Spleen (tissue), 11 donors: ENCODE results near the gene KCTD13. TPM values are rescaled to one million over a fixed set of nuclear protein-coding genes. Genes with fewer than 3 reads are reported as not detected.
"Not testable (repeated sequence)": the region's sequence is repeated elsewhere in the genome, so short reads cannot be mapped to it uniquely, and the experiment has no call there.

ENCODE experiments used
- DNase-seq: peaks from one replicate; pipeline ENCODE4 v3.0.0-alpha.2; 2020
- H3K27ac ChIP-seq, 8 donors: fragments of 200-600 bp; sonication (generic) in 7 of 8; 1 replicate in 4 of 8; 2 replicates in 4 of 8; pipeline versions ENCODE4 v1.5.0 to v1.8.0; 2016 to 2021; ENCODE audit warnings: inconsistent platforms in 4 of 8, mild to moderate bottlenecking in 4 of 8, moderate library complexity in 1 of 8
- H3K27me3 ChIP-seq, 7 donors: fragments of 200-600 bp; sonication (generic) in 6 of 7; replicated peaks in 1 of 7; 1 replicate in 4 of 7; 2 replicates in 3 of 7; pipeline versions ENCODE4 v1.5.0 to v1.8.0; 2016 to 2021; ENCODE audit warnings: inconsistent platforms in 3 of 7, mild to moderate bottlenecking in 1 of 7
- H3K36me3 ChIP-seq, 6 donors: fragments of 200-600 bp; sonication (generic) in 5 of 6; 1 replicate in 4 of 6; 2 replicates in 2 of 6; pipeline versions ENCODE4 v1.5.0 to v1.8.0; 2016 to 2021; ENCODE audit warnings: inconsistent platforms in 2 of 6
- H3K4me1 ChIP-seq, 6 donors: fragments of 200-600 bp; sonication (generic) in 5 of 6; 1 replicate in 3 of 6; 2 replicates in 3 of 6; pipeline versions ENCODE4 v1.5.0 to v1.8.0; 2016 to 2021; ENCODE audit warnings: inconsistent platforms in 3 of 6
- H3K4me3 ChIP-seq, 8 donors: fragments of 200-600 bp; sonication (generic) in 7 of 8; 1 replicate in 4 of 8; 2 replicates in 4 of 8; pipeline versions ENCODE4 v1.5.0 to v1.8.0; 2016 to 2021; ENCODE audit warnings: inconsistent platforms in 4 of 8, mild to moderate bottlenecking in 4 of 8, moderate library complexity in 2 of 8
- H3K9me3 ChIP-seq, 8 donors: fragments of 200-600 bp; sonication (generic) in 7 of 8; 1 replicate in 4 of 8; 2 replicates in 4 of 8; pipeline versions ENCODE4 v1.5.0 to v1.8.0; 2016 to 2021; ENCODE audit warnings: inconsistent platforms in 4 of 8
- CTCF ChIP-seq, 11 experiments: fragments of 200-600 bp in 7 of 11; fragments of 450-650 bp in 4 of 11; sonication (generic) in 4 of 11; IDR thresholded peaks in 8 of 11; conservative IDR thresholded peaks in 3 of 11; 1 replicate in 7 of 11; 2 replicates in 4 of 11; pipeline versions ENCODE4 v1.4.0 to v1.8.0; 2016 to 2021; ENCODE audit warnings: antibody characterized with exemption in 11 of 11, inconsistent platforms in 4 of 11, mild to moderate bottlenecking in 1 of 11
- POLR2A ChIP-seq, 3 donors: fragments of 450-650 bp; IDR thresholded peaks; one replicate each; pipeline ENCODE4 v1.5.1; 2017; ENCODE audit warnings: antibody characterized with exemption in 3 of 3, mild to moderate bottlenecking in 1 of 3
- POLR2AphosphoS5 ChIP-seq, 3 donors: sonication (generic); formaldehyde crosslinking; IDR thresholded peaks; one replicate each; pipeline ENCODE4 v1.5.1; 2017; ENCODE audit warnings: antibody characterized with exemption in 3 of 3
- whole genome bisulfite sequencing, 5 donors: extraction: QIAGEN DNeasy Blood & Tissue Kit in 3 of 5; methylation state at CpG; one replicate each; pipeline versions ENCODE4 v1.1.5 to v1.1.7; 2013 to 2018; 5-methylcytosine and 5-hydroxymethylcytosine counted together
- intact Hi-C: fragments of 100-400 bp; cut with DNase I; formaldehyde crosslinking; loops from one replicate; pipeline ENCODE4 v1.15.0; 2023; ENCODE audit warnings: low total_unique reads
- polyA plus RNA-seq, 3 donors: library from polyadenylated mRNA; stranded (reverse); fragments of 200-250 nt; gene quantifications; one replicate each; pipeline ENCODE4 v1.2.1, GENCODE V29; 2013
- total RNA-seq, 7 donors: library from RNA; depleted of rRNA in 3 of 7; stranded (reverse); fragments of >200 nt in 3 of 7; fragmentation: NEBNext Ultra II Directional in 4 of 7; extraction: Animal tissue kit (Norgen Biotek cat#: 25700) in 4 of 7; gene quantifications; one replicate each; pipeline versions ENCODE4 v1.1.0 to v1.2.1, GENCODE V29; 2016 to 2021
- donor health status: healthy with polysubstance abuse.
- donor health status: DM: no; HTN: no; CAD: no; lungs with moderate emphysema.
- donor health status: DM: no; HTN: no; CAD: no.
- donor health status: Bipolar disorder and iron deficiency.
- donor health status: healthy.
- donor health status: DM: no; HTN: no; CAD: no.
- donor health status: DM: yes; HTN: yes; CAD: no.

The KCTD13 gene
- total and polyA plus RNA-seq, 10 donors: 11.2 to 59.3 (median 27.8) TPM

GRCh38 chr16:29871822-29872546, 54.0 kb downstream of the KCTD13 start:
- DNase-seq: no peak
- intact Hi-C loops: no loop called here
- no peak overlapping the region for H3K4me3 ChIP-seq
- H3K27me3 ChIP-seq: peaks cover 0 to 25% (median 10%) of the 10 kb centered on the region in 7 donors
- 91 to 95% (median 92%) methylated on average over 14 to 16 of the region's 16 CpGs for WGBS, 5 donors
- H3K27ac ChIP-seq: no peak overlapping the region
- H3K36me3 ChIP-seq: no peaks in the 10 kb centered on the region
- TF ChIP-seq POLR2A (IDR thresholded peaks at IDR 0.05) (no peak), POLR2AphosphoS5 (IDR thresholded peaks at IDR 0.05) (no peak), CTCF (IDR thresholded peaks at IDR 0.05 in 8 of 11, conservative IDR thresholded peaks at IDR 0.05 in 3 of 11) (no peak)
- H3K4me1 ChIP-seq: peaks cover under 1 to 11% (median 9%) of the 10 kb centered on the region in 6 donors
- no peaks in the 10 kb centered on the region for H3K9me3 ChIP-seq

- H3K27me3 ChIP-seq, H3K9me3 ChIP-seq, DNase-seq, H3K4me3 ChIP-seq, H3K36me3 ChIP-seq, H3K27ac ChIP-seq, intact Hi-C loops, H3K4me1 ChIP-seq: not testable (repeated sequence)
- WGBS, 5 donors: 83 to 94% (median 90%) methylated on average over 8 of the region's 8 CpGs
These were observed 57.0 kb downstream of the KCTD13 start for GRCh38 chr16:29869067-29869466.

- Histone ChIP-seq H3K4me1 (peaks cover 0 to 5% (median 5%) of the 10 kb centered on the region in 6 donors), H3K36me3 (no peaks in the 10 kb centered on the region), H3K27me3 (peaks cover 0 to 4% (median 0%) of the 10 kb centered on the region in 7 donors), H3K27ac (no peak overlapping the region), H3K4me3 (no peak overlapping the region), H3K9me3 (no peaks in the 10 kb centered on the region)
- 75 to 86% (median 85%) methylated on average over 7 to 8 of the region's 8 CpGs for WGBS, 5 donors
- intact Hi-C loops: no loop called here
- no peak for DNase-seq
- TF ChIP-seq CTCF (IDR thresholded peaks at IDR 0.05 in 8 of 11, conservative IDR thresholded peaks at IDR 0.05 in 3 of 11): no peak
- TF ChIP-seq POLR2AphosphoS5 (IDR thresholded peaks at IDR 0.05): no peak
- no peak for TF ChIP-seq POLR2A (IDR thresholded peaks at IDR 0.05)
These were observed 57.5 kb downstream of the KCTD13 start for GRCh38 chr16:29868396-29869009.

GRCh38 chr16:29864205-29864604, 61.8 kb downstream of the KCTD13 start:
- no peak for TF ChIP-seq POLR2A (IDR thresholded peaks at IDR 0.05)
- TF ChIP-seq POLR2AphosphoS5 (IDR thresholded peaks at IDR 0.05): no peak
- no peak for TF ChIP-seq CTCF (IDR thresholded peaks at IDR 0.05 in 8 of 11, conservative IDR thresholded peaks at IDR 0.05 in 3 of 11)
- DNase-seq: no peak
- Histone ChIP-seq H3K4me1 (peaks cover 17 to 36% (median 29%) of the 10 kb centered on the region in 6 donors), H3K4me3 (no peak overlapping the region), H3K9me3 (no peaks in the 10 kb centered on the region), H3K27ac (no peak overlapping the region), H3K27me3 (no peaks in the 10 kb centered on the region), H3K36me3 (peaks cover 0 to 23% (median 19%) of the 10 kb centered on the region in 6 donors)
- WGBS, 5 donors: 78 to 87% (median 80%) methylated on average over 9 of the region's 9 CpGs
- intact Hi-C loops: no loop called here
